Uterus (tissue), 2 donors: ENCODE data around the gene TICRR.

Experiments used
- CTCF ChIP-seq, 4 experiments: fragments of 200-600 bp in 2 of 4; fragments of 450-650 bp in 2 of 4; sonication (generic) in 2 of 4; IDR thresholded peaks; one replicate each; pipeline ENCODE4 v1.5.1; 2016 to 2019; ENCODE audit warnings: antibody characterized with exemption in 4 of 4, mild to moderate bottlenecking in 2 of 4, moderate library complexity in 1 of 4
- POLR2A ChIP-seq, 2 donors: fragments of 450-650 bp; IDR thresholded peaks; one replicate each; pipeline ENCODE4 v1.6.1; 2016; ENCODE audit warnings: antibody characterized with exemption in 2 of 2, mild to moderate bottlenecking in 1 of 2, moderate library complexity in 1 of 2

DNA sequence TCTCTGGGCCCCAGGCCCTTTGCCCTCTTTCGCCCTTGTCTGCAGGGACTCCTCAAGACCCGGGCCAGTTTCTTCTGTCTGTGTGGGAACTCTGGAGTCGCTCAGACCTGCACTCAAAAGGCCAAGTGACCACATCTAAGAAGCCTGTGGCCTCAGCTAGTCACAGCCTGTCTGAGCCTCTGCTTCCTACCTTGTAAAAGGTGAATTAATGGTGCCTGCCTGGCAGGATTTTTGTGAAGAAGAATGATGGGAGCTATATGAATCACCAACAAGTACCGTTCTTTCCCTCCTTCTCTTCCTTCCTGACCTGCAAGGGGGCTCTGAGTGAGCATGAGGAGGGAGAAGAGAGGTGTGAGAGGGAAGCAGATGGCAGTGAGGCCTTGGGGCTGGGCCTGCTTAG is 96.4 kb downstream of the TICRR start:
- TF ChIP-seq POLR2A (IDR thresholded peaks at IDR 0.05) (no peak), CTCF (IDR thresholded peaks at IDR 0.05) (no peak)
